GM12892 (cell line): ENCODE results near the gene FBXO44.

Source experiments
- POLR2A ChIP-seq: IDR thresholded peaks from 2 replicates; pipeline ENCODE4 v1.6.1; 2011; ENCODE audit warnings: low read depth, low read length, control low read depth
- POLR2AphosphoS5 ChIP-seq: IDR thresholded peaks from 2 replicates; pipeline ENCODE4 v1.6.1; 2011; ENCODE audit warnings: low read depth, low read length, control low read depth
- TAF1 ChIP-seq: IDR thresholded peaks from 2 replicates; pipeline ENCODE4 v1.6.1; 2011; ENCODE audit warnings: low read depth, mild to moderate bottlenecking, control low read depth, low read length, borderline replicate concordance

DNA sequence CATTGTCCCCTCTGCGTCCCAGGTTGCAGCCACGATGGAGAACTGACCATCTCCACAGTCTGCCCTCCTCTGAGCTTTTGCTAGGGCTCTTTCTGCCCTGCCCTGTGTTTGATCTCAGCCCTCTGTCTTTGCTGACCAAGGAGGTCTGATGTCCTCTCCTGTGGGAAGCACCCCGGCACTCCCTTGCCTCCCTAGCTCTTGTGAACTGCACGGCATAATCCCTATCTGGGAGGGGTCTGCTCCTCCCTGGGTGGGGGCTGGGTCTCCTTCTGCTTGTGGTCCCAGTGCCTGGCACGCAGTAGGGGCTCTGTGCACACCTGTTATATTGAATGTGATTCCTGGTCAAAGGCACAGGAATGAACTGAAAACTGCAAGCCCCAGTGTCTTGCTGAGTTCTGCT lies 39.2 kb downstream of the FBXO44 start:
- TF ChIP-seq POLR2A (no peak), TAF1 (no peak), POLR2AphosphoS5 (no peak)
